HEK293T (cell line): Measurements from ENCODE around the gene ST6GALNAC1.

ENCODE experiments used
- CTCF ChIA-PET: fragments of 350-600 bp; formaldehyde crosslinking; extraction: SDS; loops from one replicate; lab custom pipeline; 2021; ENCODE audit warnings: antibody characterized with exemption, inconsistent platforms; lab: Yijun Ruan, JAX
- POLR2A ChIA-PET: fragments of 350-600 bp; formaldehyde crosslinking; extraction: SDS; loops from one replicate; lab custom pipeline; 2020; ENCODE audit warnings: antibody characterized with exemption, inconsistent platforms; lab: Yijun Ruan, JAX
- DNase-seq: peaks from one replicate; pipeline ENCODE4 v3.0.0; 2012; ENCODE audit warnings: mixed read lengths; ENCODE audit errors: extremely low spot score
- ARNT ChIP-seq: fragments of 450-650 bp; IDR thresholded peaks from 2 replicates; pipeline ENCODE4 v1.6.1; 2017; ENCODE audit warnings: mild to moderate bottlenecking
- ELF4 ChIP-seq: fragments of 450-650 bp; IDR thresholded peaks from 2 replicates; pipeline ENCODE4 v1.6.1; 2017; ENCODE audit warnings: antibody characterized with exemption
- HDGF ChIP-seq: fragments of 450-650 bp; IDR thresholded peaks from 2 replicates; pipeline ENCODE4 v1.6.1; 2017; ENCODE audit warnings: antibody characterized with exemption, borderline replicate concordance
- NFRKB ChIP-seq: fragments of 450-650 bp; IDR thresholded peaks from 2 replicates; pipeline ENCODE4 v1.6.1; 2016; ENCODE audit warnings: mild to moderate bottlenecking, moderate library complexity
- TARDBP ChIP-seq: fragments of 450-650 bp; IDR thresholded peaks from 2 replicates; pipeline ENCODE4 v1.6.1; 2016

Gene ST6GALNAC1

GRCh38 chr17:76575570-76575969, 68.0 kb downstream of the ST6GALNAC1 start:
- DNase-seq: no peak
- CTCF ChIA-PET: no interaction called here
- POLR2A ChIA-PET: interaction anchor here (0.8 kb wide), 1 partner anchor 8 kb away, joined by 3 read pairs; no protein-coding TSS in a partner anchor
- no peak for TF ChIP-seq NFRKB
- no peak for TF ChIP-seq TARDBP
- no peak for TF ChIP-seq ARNT
- TF ChIP-seq HDGF: no peak
- no peak for TF ChIP-seq ELF4
